Activated T-helper 2 cell treated with anti-CD3 and anti-CD28 coated beads, Interferon-gamma antibody, Interleukin-2, Interleukin-4, amounts not matched to agents 10 μg/mL and 5 μg/mL and 100 μg/mL, durations not matched to agents 14 hours and 24 hours and 36 hours (primary cell): ENCODE data around the gene NRG3. TPM values are rescaled to one million over a fixed set of nuclear protein-coding genes. Genes with fewer than 3 reads are reported as not detected.

Source experiments
- DNase-seq: peaks from one replicate; pipeline ENCODE4 v3.0.0; 2021; ENCODE audit warnings: low spot score
- H3K27ac Mint-ChIP-seq: one replicate; pipeline ENCODE4 v1.8.0; 2021; ENCODE audit warnings: mixed read lengths
- H3K27me3 Mint-ChIP-seq: one replicate; pipeline ENCODE4 v1.8.0; 2021; ENCODE audit warnings: low read depth, mixed read lengths
- H3K36me3 Mint-ChIP-seq: one replicate; pipeline ENCODE4 v1.8.0; 2021; ENCODE audit warnings: low read depth, mixed read lengths
- H3K4me1 Mint-ChIP-seq: one replicate; pipeline ENCODE4 v1.8.0; 2021; ENCODE audit warnings: low read depth, mixed read lengths
- H3K4me3 Mint-ChIP-seq: one replicate; pipeline ENCODE4 v1.8.0; 2021; ENCODE audit warnings: low read depth, mild to moderate bottlenecking, moderate library complexity, mixed read lengths
- H3K9me3 Mint-ChIP-seq: one replicate; pipeline ENCODE4 v1.8.0; 2021; ENCODE audit warnings: mixed read lengths
- intact Hi-C: fragments of 100-400 bp; cut with micrococcal nuclease; formaldehyde crosslinking; loops from one replicate; pipeline ENCODE4 v1.15.1; 2023
- total RNA-seq: library from RNA; stranded (reverse); gene quantifications from 2 replicates; pipeline ENCODE4 v1.2.3, GENCODE V29; 2022

Gene NRG3
- total RNA-seq, 1 donor from 2014 or later, result not detected

- H3K4me1 Mint-ChIP-seq, result no peaks in the 10 kb centered on the region
- no peak overlapping the region for H3K27ac Mint-ChIP-seq
- H3K36me3 Mint-ChIP-seq, result no peaks in the 10 kb centered on the region
- peaks cover 15% of the 10 kb centered on the region for H3K9me3 Mint-ChIP-seq
- H3K27me3 Mint-ChIP-seq, result no peaks in the 10 kb centered on the region
- no peak overlapping the region for H3K4me3 Mint-ChIP-seq
- DNase-seq, result no peak
- intact Hi-C loops, result no loop called here
Observed at GRCh38 chr10:82409671-82410070, 534.7 kb downstream of the NRG3 start.

GRCh38 chr10:82411416-82411815, 536.4 kb downstream of the NRG3 start:
- DNase-seq, result no peak
- Mint-ChIP-seq H3K27ac (no peak overlapping the region), H3K4me3 (no peak overlapping the region)

GRCh38 chr10:82420001-82420400, 545.0 kb downstream of the NRG3 start:
- H3K4me3 Mint-ChIP-seq, result no peak overlapping the region
- DNase-seq, result no peak
- intact Hi-C loops, result no loop called here
- peaks cover 6% of the 10 kb centered on the region for H3K9me3 Mint-ChIP-seq
- H3K36me3 Mint-ChIP-seq, result no peaks in the 10 kb centered on the region
- no peaks in the 10 kb centered on the region for H3K4me1 Mint-ChIP-seq
- no peak overlapping the region for H3K27ac Mint-ChIP-seq
- no peaks in the 10 kb centered on the region for H3K27me3 Mint-ChIP-seq

More at GRCh38 chr10:82411416-82411815, 536.4 kb downstream of the NRG3 start:
- H3K4me1 Mint-ChIP-seq, result no peaks in the 10 kb centered on the region
- peaks cover 15% of the 10 kb centered on the region for H3K9me3 Mint-ChIP-seq
- H3K36me3 Mint-ChIP-seq, result no peaks in the 10 kb centered on the region
- intact Hi-C loops, result no loop called here
- H3K27me3 Mint-ChIP-seq, result no peaks in the 10 kb centered on the region

GRCh38 chr10:82429302-82429701, 554.3 kb downstream of the NRG3 start:
- Mint-ChIP-seq H3K36me3 (no peaks in the 10 kb centered on the region), H3K4me3 (no peak overlapping the region), H3K9me3 (peaks cover 61% of the 10 kb centered on the region), H3K4me1 (no peaks in the 10 kb centered on the region), H3K27me3 (no peaks in the 10 kb centered on the region), H3K27ac (no peak overlapping the region)
- intact Hi-C loops, result no loop called here
- no peak for DNase-seq

GRCh38 chr10:82438277-82438676, 563.3 kb downstream of the NRG3 start:
- intact Hi-C loops, result no loop called here
- no peaks in the 10 kb centered on the region for H3K36me3 Mint-ChIP-seq
- H3K27ac Mint-ChIP-seq, result no peak overlapping the region
- H3K9me3 Mint-ChIP-seq, result peaks cover 16% of the 10 kb centered on the region
- H3K4me1 Mint-ChIP-seq, result no peaks in the 10 kb centered on the region
- no peak overlapping the region for H3K4me3 Mint-ChIP-seq
- H3K27me3 Mint-ChIP-seq, result no peaks in the 10 kb centered on the region
- DNase-seq, result no peak

- Mint-ChIP-seq H3K36me3 (no peaks in the 10 kb centered on the region), H3K27ac (no peak overlapping the region), H3K27me3 (no peaks in the 10 kb centered on the region), H3K4me1 (no peaks in the 10 kb centered on the region), H3K9me3 (peaks cover 12% of the 10 kb centered on the region), H3K4me3 (no peak overlapping the region)
- DNase-seq, result no peak
- intact Hi-C loops, result no loop called here
Observed at GRCh38 chr10:82440775-82441174, 565.8 kb downstream of the NRG3 start.

GRCh38 chr10:82452046-82452445, 577.1 kb downstream of the NRG3 start:
- H3K4me3 Mint-ChIP-seq, result no peak overlapping the region
- intact Hi-C loops, result no loop called here
- H3K36me3 Mint-ChIP-seq, result no peaks in the 10 kb centered on the region
- H3K27ac Mint-ChIP-seq, result no peak overlapping the region
- DNase-seq, result no peak
- H3K27me3 Mint-ChIP-seq, result no peaks in the 10 kb centered on the region
- no peaks in the 10 kb centered on the region for H3K9me3 Mint-ChIP-seq
- H3K4me1 Mint-ChIP-seq, result no peaks in the 10 kb centered on the region

GRCh38 chr10:82452676-82453075, 577.7 kb downstream of the NRG3 start:
- no peak for DNase-seq
- Mint-ChIP-seq H3K4me1 (no peaks in the 10 kb centered on the region), H3K36me3 (no peaks in the 10 kb centered on the region), H3K27me3 (no peaks in the 10 kb centered on the region), H3K4me3 (no peak overlapping the region), H3K27ac (no peak overlapping the region), H3K9me3 (peaks cover 1% of the 10 kb centered on the region)
- intact Hi-C loops, result no loop called here

GRCh38 chr10:82453678-82454293, 578.8 kb downstream of the NRG3 start:
- intact Hi-C loops, result no loop called here
- Mint-ChIP-seq H3K36me3 (no peaks in the 10 kb centered on the region), H3K4me1 (no peaks in the 10 kb centered on the region), H3K4me3 (no peak overlapping the region), H3K9me3 (peaks cover 8% of the 10 kb centered on the region), H3K27me3 (no peaks in the 10 kb centered on the region), H3K27ac (no peak overlapping the region)
- DNase-seq, result no peak

- no peak overlapping the region for H3K27ac Mint-ChIP-seq
- no peak for DNase-seq
- intact Hi-C loops, result no loop called here
- H3K4me3 Mint-ChIP-seq, result no peak overlapping the region
- H3K9me3 Mint-ChIP-seq, result peaks cover 41% of the 10 kb centered on the region
- H3K27me3 Mint-ChIP-seq, result no peaks in the 10 kb centered on the region
- H3K4me1 Mint-ChIP-seq, result no peaks in the 10 kb centered on the region
- no peaks in the 10 kb centered on the region for H3K36me3 Mint-ChIP-seq
Observed at GRCh38 chr10:82462910-82463551, 588.0 kb downstream of the NRG3 start.

GRCh38 chr10:82463614-82464013, 588.6 kb downstream of the NRG3 start:
- H3K9me3 Mint-ChIP-seq, result peaks cover 38% of the 10 kb centered on the region
- H3K4me1 Mint-ChIP-seq, result no peaks in the 10 kb centered on the region
- H3K4me3 Mint-ChIP-seq, result no peak overlapping the region
- H3K27ac Mint-ChIP-seq, result no peak overlapping the region
- H3K36me3 Mint-ChIP-seq, result no peaks in the 10 kb centered on the region
- no peaks in the 10 kb centered on the region for H3K27me3 Mint-ChIP-seq
- DNase-seq, result no peak
- intact Hi-C loops, result no loop called here

GRCh38 chr10:82464191-82464818, 589.3 kb downstream of the NRG3 start:
- Mint-ChIP-seq H3K4me3 (no peak overlapping the region), H3K36me3 (no peaks in the 10 kb centered on the region), H3K27me3 (no peaks in the 10 kb centered on the region), H3K27ac (no peak overlapping the region), H3K9me3 (peaks cover 37% of the 10 kb centered on the region), H3K4me1 (no peaks in the 10 kb centered on the region)
- intact Hi-C loops, result no loop called here
- DNase-seq, result no peak

GRCh38 chr10:82464966-82465365, 590.0 kb downstream of the NRG3 start:
- H3K9me3 Mint-ChIP-seq, result peaks cover 30% of the 10 kb centered on the region
- H3K27me3 Mint-ChIP-seq, result no peaks in the 10 kb centered on the region
- intact Hi-C loops, result no loop called here
- H3K4me3 Mint-ChIP-seq, result no peak overlapping the region
- H3K36me3 Mint-ChIP-seq, result no peaks in the 10 kb centered on the region
- no peak overlapping the region for H3K27ac Mint-ChIP-seq
- no peak for DNase-seq
- no peaks in the 10 kb centered on the region for H3K4me1 Mint-ChIP-seq
